KMS-11 (cell line): ENCODE results near the gene LSS.

ENCODE experiments used
- H2AFZ ChIP-seq: fragments of 200-600 bp; sonication (generic); 2 replicates; pipeline ENCODE4 v1.6.1; 2016; ENCODE audit warnings: antibody characterized with exemption, mixed run types, low read depth
- H3K27ac ChIP-seq: fragments of 200-600 bp; sonication (generic); 2 replicates; pipeline ENCODE4 v1.6.1; 2016; ENCODE audit warnings: mild to moderate bottlenecking, mixed run types
- H3K27me3 ChIP-seq: fragments of 200-600 bp; sonication (generic); 2 replicates; pipeline ENCODE4 v1.6.1; 2017; ENCODE audit warnings: mild to moderate bottlenecking, low read depth, mixed run types, moderate library complexity; ENCODE audit not compliant: insufficient read depth
- H3K36me3 ChIP-seq: fragments of 200-600 bp; sonication (generic); 2 replicates; pipeline ENCODE4 v1.6.1; 2017; ENCODE audit warnings: mild to moderate bottlenecking, mixed run types; ENCODE audit not compliant: insufficient read depth
- H3K4me1 ChIP-seq: fragments of 200-600 bp; sonication (generic); 2 replicates; pipeline ENCODE4 v1.6.1; 2016; ENCODE audit warnings: mild to moderate bottlenecking, low read depth, mixed run types; ENCODE audit not compliant: poor library complexity, severe bottlenecking
- H3K4me2 ChIP-seq: fragments of 200-600 bp; sonication (generic); 2 replicates; pipeline ENCODE4 v1.7.0; 2016; ENCODE audit warnings: mild to moderate bottlenecking, mixed run types
- H3K4me3 ChIP-seq: fragments of 200-600 bp; sonication (generic); IDR thresholded peaks from 2 replicates; pipeline ENCODE4 v1.6.1; 2017; ENCODE audit warnings: low read depth, low read length, mixed read lengths; ENCODE audit not compliant: insufficient read depth
- H3K79me2 ChIP-seq: fragments of 200-600 bp; sonication (generic); 2 replicates; pipeline ENCODE4 v1.6.1; 2016; ENCODE audit warnings: low read depth, mixed run types; ENCODE audit not compliant: insufficient read depth
- H3K9ac ChIP-seq: fragments of 200-600 bp; sonication (generic); 2 replicates; pipeline ENCODE4 v1.6.1; 2016; ENCODE audit warnings: mild to moderate bottlenecking, mixed run types
- H4K20me1 ChIP-seq: fragments of 200-600 bp; sonication (generic); 2 replicates; pipeline ENCODE4 v1.6.1; 2016; ENCODE audit warnings: mild to moderate bottlenecking, mixed run types; ENCODE audit not compliant: insufficient read depth
- CTCF ChIP-seq: fragments of 200-600 bp; sonication (generic); conservative IDR thresholded peaks from 2 replicates; pipeline ENCODE4 v1.6.1; 2017; ENCODE audit warnings: low read depth, mild to moderate bottlenecking, antibody characterized with exemption, low read length, moderate library complexity, mixed read lengths

LSS gene

GRCh38 chr21:46181953-46182547, 46.5 kb downstream of the LSS start:
- no peak for TF ChIP-seq CTCF
- Histone ChIP-seq H3K27ac (no peak overlapping the region), H3K36me3 (no peaks in the 10 kb centered on the region), H2AFZ (no peak overlapping the region), H3K4me2 (no peak overlapping the region), H3K79me2 (0 out of 2 replicates have a peak, but pooled peaks cover 5% of the 10 kb centered on the region), H3K4me3 (no peak overlapping the region), H3K9ac (no peak overlapping the region), H3K4me1 (peaks cover 20% of the 10 kb centered on the region), H4K20me1 (no peaks in the 10 kb centered on the region), H3K27me3 (no peaks in the 10 kb centered on the region)

GRCh38 chr21:46181436-46181835, 47.1 kb downstream of the LSS start:
- no peaks in the 10 kb centered on the region for H3K36me3 ChIP-seq

GRCh38 chr21:46180778-46181391, 47.7 kb downstream of the LSS start:
- TF ChIP-seq CTCF = no peak
- no peak overlapping the region for H3K4me3 ChIP-seq
- H3K4me2 ChIP-seq = no peak overlapping the region
- H3K79me2 ChIP-seq = peaks cover 14% of the 10 kb centered on the region; the same call in 1 of the 2 replicates
- peaks cover 8% of the 10 kb centered on the region for H3K4me1 ChIP-seq
- no peak overlapping the region for H3K9ac ChIP-seq
- H3K27ac ChIP-seq = no peak overlapping the region
- H2AFZ ChIP-seq = no peak overlapping the region
- no peaks in the 10 kb centered on the region for H3K27me3 ChIP-seq
- H3K36me3 ChIP-seq = no peaks in the 10 kb centered on the region
- no peaks in the 10 kb centered on the region for H4K20me1 ChIP-seq

More at GRCh38 chr21:46181436-46181835, 47.1 kb downstream of the LSS start:
- H3K4me1 ChIP-seq = peaks cover 14% of the 10 kb centered on the region
- H3K4me3 ChIP-seq = no peak overlapping the region
- peaks cover 10% of the 10 kb centered on the region; the same call in 1 of the 2 replicates for H3K79me2 ChIP-seq
- no peak overlapping the region for H2AFZ ChIP-seq
- no peaks in the 10 kb centered on the region for H4K20me1 ChIP-seq
- no peak overlapping the region for H3K9ac ChIP-seq
- no peak overlapping the region for H3K4me2 ChIP-seq
- no peaks in the 10 kb centered on the region for H3K27me3 ChIP-seq
- no peak for TF ChIP-seq CTCF
- H3K27ac ChIP-seq = no peak overlapping the region

- H3K9ac ChIP-seq = no peak overlapping the region
- H3K4me2 ChIP-seq = no peak overlapping the region
- H3K27ac ChIP-seq = no peak overlapping the region
These were observed 48.4 kb downstream of the LSS start for GRCh38 chr21:46180079-46180722.

More at GRCh38 chr21:46180079-46180722, 48.4 kb downstream of the LSS start:
- Histone ChIP-seq H3K4me3 (no peak overlapping the region), H3K79me2 (peaks cover 15% of the 10 kb centered on the region; the same call in 1 of the 2 replicates), H3K27me3 (no peaks in the 10 kb centered on the region), H3K36me3 (no peaks in the 10 kb centered on the region), H3K4me1 (peaks cover 2% of the 10 kb centered on the region), H4K20me1 (no peaks in the 10 kb centered on the region), H2AFZ (no peak overlapping the region)
- TF ChIP-seq CTCF = no peak
